BLaER1 (cell line): ENCODE data around the gene SHCBP1.
"Not testable (repeated sequence)": the region's sequence is repeated elsewhere in the genome, so short reads cannot be mapped to it uniquely, and the experiment has no call there.

Experiments used
- H3K27ac ChIP-seq: shearing (Covaris generic); formaldehyde crosslinking; 2 replicates; pipeline ENCODE4 v1.8.1; 2022
- H3K27me3 ChIP-seq: shearing (Covaris generic); formaldehyde crosslinking; 2 replicates; pipeline ENCODE4 v1.8.1; 2022
- H3K36me3 ChIP-seq: shearing (Covaris generic); formaldehyde crosslinking; 2 replicates; pipeline ENCODE4 v1.8.1; 2022
- H3K4me1 ChIP-seq: shearing (Covaris generic); formaldehyde crosslinking; 2 replicates; pipeline ENCODE4 v1.8.1; 2022
- H3K4me2 ChIP-seq: shearing (Covaris generic); formaldehyde crosslinking; 2 replicates; pipeline ENCODE4 v1.8.1; 2022
- H3K4me3 ChIP-seq: shearing (Covaris generic); formaldehyde crosslinking; 2 replicates; pipeline ENCODE4 v1.8.1; 2022
- H3K9ac ChIP-seq: shearing (Covaris generic); formaldehyde crosslinking; 2 replicates; pipeline ENCODE4 v1.8.1; 2022
- H3K9me3 ChIP-seq: shearing (Covaris generic); formaldehyde crosslinking; 2 replicates; pipeline ENCODE4 v1.8.1; 2022
- H4K20me1 ChIP-seq: shearing (Covaris generic); formaldehyde crosslinking; 2 replicates; pipeline ENCODE4 v1.8.1; 2022
- Cebpa-rat ChIP-seq: shearing (Covaris generic); IDR thresholded peaks from 2 replicates; pipeline ENCODE4 v1.8.1; 2022

SHCBP1 gene

GRCh38 chr16:46577988-46578579 lies 43.1 kb downstream of the SHCBP1 start:
- H4K20me1 ChIP-seq, result no peaks in the 10 kb centered on the region
- no peak overlapping the region for H3K27ac ChIP-seq
- H3K27me3 ChIP-seq, result no peaks in the 10 kb centered on the region
- no peak for TF ChIP-seq Cebpa-rat
- H3K36me3 ChIP-seq, result peaks cover 41% of the 10 kb centered on the region
- no peak overlapping the region for H3K4me2 ChIP-seq
- H3K9ac ChIP-seq, result no peak overlapping the region
- no peaks in the 10 kb centered on the region for H3K9me3 ChIP-seq
- H3K4me3 ChIP-seq, result no peak overlapping the region
- no peaks in the 10 kb centered on the region for H3K4me1 ChIP-seq

GRCh38 chr16:46573834-46574159 lies 47.4 kb downstream of the SHCBP1 start:
- Histone ChIP-seq H3K27me3 (no peaks in the 10 kb centered on the region), H4K20me1 (no peaks in the 10 kb centered on the region), H3K4me1 (no peaks in the 10 kb centered on the region), H3K27ac (no peak overlapping the region), H3K36me3 (peaks cover 14% of the 10 kb centered on the region), H3K4me2 (no peak overlapping the region), H3K9ac (no peak overlapping the region), H3K4me3 (no peak overlapping the region), H3K9me3 (peaks cover 16% of the 10 kb centered on the region; the same call in 1 of the 2 replicates)
- TF ChIP-seq Cebpa-rat, result no peak

DNA sequence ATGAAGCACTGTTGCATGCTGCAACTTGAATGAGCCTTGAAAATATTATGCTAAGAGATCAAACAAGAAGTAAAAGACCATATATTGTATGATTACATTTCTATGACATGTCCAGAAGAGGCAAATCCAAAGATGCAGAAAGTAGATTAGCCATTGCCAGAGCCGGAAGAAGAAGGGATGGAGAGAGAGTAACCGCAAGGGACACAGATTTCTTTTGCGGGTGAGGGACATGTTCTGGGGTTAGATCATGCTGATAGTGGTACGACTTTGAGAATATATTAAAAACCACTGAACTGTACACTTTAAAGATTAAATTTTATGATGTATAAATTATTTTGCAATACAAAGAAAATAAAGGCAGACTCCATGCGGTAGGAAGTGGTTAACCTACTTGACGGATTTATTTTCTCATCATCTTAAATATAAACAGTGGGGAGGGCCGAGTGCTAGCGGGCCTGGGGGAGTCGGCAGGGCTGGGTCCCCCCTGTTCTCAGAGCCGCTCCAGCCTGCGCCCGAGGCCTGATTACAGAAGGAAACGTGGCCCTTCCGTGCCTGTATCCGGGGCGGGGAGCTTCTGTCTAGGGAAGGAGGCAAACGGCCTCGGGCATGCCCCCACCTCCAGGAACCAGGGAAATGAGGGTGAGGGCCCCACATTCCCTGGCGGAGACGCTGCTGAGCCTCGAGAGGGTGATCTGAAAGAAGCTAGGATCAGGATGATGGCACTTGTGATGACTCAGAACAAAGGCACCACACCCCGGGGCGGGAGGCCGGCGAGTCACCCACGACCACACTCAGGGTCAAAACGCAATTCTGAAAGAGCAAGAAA lies 48.0 kb downstream of the SHCBP1 start:
- Histone ChIP-seq H4K20me1 (no peaks in the 10 kb centered on the region), H3K4me1 (no peaks in the 10 kb centered on the region), H3K4me3 (no peak overlapping the region), H3K9me3 (peaks cover 16% of the 10 kb centered on the region; the same call in 1 of the 2 replicates), H3K9ac (no peak overlapping the region), H3K4me2 (no peak overlapping the region), H3K36me3 (peaks cover 14% of the 10 kb centered on the region), H3K27ac (no peak overlapping the region), H3K27me3 (no peaks in the 10 kb centered on the region)
- TF ChIP-seq Cebpa-rat, result no peak

DNA sequence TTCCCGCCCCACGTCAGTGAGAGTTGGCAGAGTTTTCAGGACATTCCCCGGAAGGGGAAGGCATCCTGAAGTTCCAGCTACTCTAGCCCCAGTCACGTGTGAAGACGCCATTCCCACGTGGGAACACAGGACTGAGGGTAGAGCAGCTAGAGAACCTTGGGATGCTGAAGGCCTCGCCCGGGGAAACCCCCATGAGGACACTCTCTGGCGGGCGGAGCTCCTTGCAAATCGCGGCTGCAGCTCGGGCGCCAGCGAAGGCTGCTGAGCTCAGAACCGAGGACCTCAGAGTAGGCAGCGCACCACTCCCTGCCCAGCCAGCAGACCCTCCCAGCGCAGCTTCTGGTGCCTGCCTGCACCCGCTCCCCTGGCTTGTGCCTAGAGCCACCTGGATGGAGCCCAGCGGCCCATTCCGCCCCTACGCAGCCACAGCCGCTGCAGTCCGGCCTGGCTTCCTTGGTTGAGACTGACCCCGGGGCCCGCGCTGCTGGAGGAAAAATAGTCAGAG lies 51.9 kb downstream of the SHCBP1 start:
- no peaks in the 10 kb centered on the region for H3K4me1 ChIP-seq
- H4K20me1 ChIP-seq, result no peaks in the 10 kb centered on the region
- no peaks in the 10 kb centered on the region for H3K27me3 ChIP-seq
- no peak overlapping the region for H3K4me2 ChIP-seq
- no peak for TF ChIP-seq Cebpa-rat
- H3K27ac ChIP-seq, result no peak overlapping the region
- H3K9me3 ChIP-seq, result peaks cover 16% of the 10 kb centered on the region; the same call in 1 of the 2 replicates
- H3K9ac ChIP-seq, result no peak overlapping the region
- H3K4me3 ChIP-seq, result no peak overlapping the region
- no peaks in the 10 kb centered on the region for H3K36me3 ChIP-seq

- no peak overlapping the region for H3K4me2 ChIP-seq
- no peaks in the 10 kb centered on the region for H4K20me1 ChIP-seq
- H3K4me3 ChIP-seq, result no peak overlapping the region
- no peak overlapping the region for H3K9ac ChIP-seq
- H3K9me3 ChIP-seq, result peaks cover 16% of the 10 kb centered on the region; the same call in 1 of the 2 replicates
- TF ChIP-seq Cebpa-rat, result no peak
- no peak overlapping the region for H3K27ac ChIP-seq
- no peaks in the 10 kb centered on the region for H3K36me3 ChIP-seq
- H3K27me3 ChIP-seq, result no peaks in the 10 kb centered on the region
- no peaks in the 10 kb centered on the region for H3K4me1 ChIP-seq
Measured at GRCh38 chr16:46568472-46569230, 52.5 kb downstream of the SHCBP1 start.

GRCh38 chr16:46562979-46563378 lies 58.2 kb downstream of the SHCBP1 start:
- Histone ChIP-seq H3K36me3 (no peaks in the 10 kb centered on the region), H3K4me1 (no peaks in the 10 kb centered on the region), H3K27ac (no peak overlapping the region), H3K9ac (no peak overlapping the region), H3K9me3 (no peaks in the 10 kb centered on the region), H3K27me3 (no peaks in the 10 kb centered on the region), H3K4me3 (no peak overlapping the region), H3K4me2 (no peak overlapping the region), H4K20me1 (no peaks in the 10 kb centered on the region)
- no peak for TF ChIP-seq Cebpa-rat

- H3K9ac ChIP-seq, result no peak overlapping the region
- TF ChIP-seq Cebpa-rat, result no peak
- H3K4me3 ChIP-seq, result no peak overlapping the region
- peaks cover 5% of the 10 kb centered on the region; the same call in 1 of the 2 replicates for H3K9me3 ChIP-seq
- H3K4me1 ChIP-seq, result no peaks in the 10 kb centered on the region
- no peaks in the 10 kb centered on the region for H3K36me3 ChIP-seq
- no peak overlapping the region for H3K27ac ChIP-seq
- H3K4me2 ChIP-seq, result no peak overlapping the region
- no peaks in the 10 kb centered on the region for H4K20me1 ChIP-seq
- H3K27me3 ChIP-seq, result no peaks in the 10 kb centered on the region
Measured at GRCh38 chr16:46558018-46558417, 63.2 kb downstream of the SHCBP1 start.

GRCh38 chr16:46555951-46556350 lies 65.2 kb downstream of the SHCBP1 start:
- H3K9me3 ChIP-seq, result peaks cover 5% of the 10 kb centered on the region; the same call in 1 of the 2 replicates
- no peaks in the 10 kb centered on the region for H3K4me1 ChIP-seq
- TF ChIP-seq Cebpa-rat, result no peak
- H3K9ac ChIP-seq, result no peak overlapping the region
- no peak overlapping the region for H3K27ac ChIP-seq
- no peaks in the 10 kb centered on the region for H4K20me1 ChIP-seq
- no peak overlapping the region for H3K4me3 ChIP-seq
- H3K36me3 ChIP-seq, result no peaks in the 10 kb centered on the region
- no peak overlapping the region for H3K4me2 ChIP-seq
- no peaks in the 10 kb centered on the region for H3K27me3 ChIP-seq

DNA sequence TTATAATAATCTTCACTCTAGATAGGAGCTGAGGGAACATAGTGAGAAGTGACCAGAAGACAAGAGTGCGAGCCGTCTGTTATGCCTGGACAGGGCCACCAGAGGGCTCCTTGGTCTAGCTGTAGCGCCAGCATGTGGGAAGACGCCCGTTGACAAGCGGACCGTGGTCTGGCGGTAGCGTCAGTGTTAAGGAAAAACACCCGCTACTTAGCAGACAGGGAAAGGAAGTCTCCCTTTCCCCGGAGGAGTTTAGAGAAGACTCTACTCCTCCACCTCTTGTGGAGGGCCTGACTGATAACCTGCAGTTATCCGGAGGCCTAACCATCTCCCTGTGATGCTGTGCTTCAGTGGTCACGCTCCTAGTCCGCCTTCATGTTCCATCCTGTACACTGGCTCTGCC lies 66.7 kb downstream of the SHCBP1 start:
- not testable (repeated sequence) for H3K9me3 ChIP-seq, H3K27me3 ChIP-seq, H3K27ac ChIP-seq, H3K36me3 ChIP-seq, H3K4me3 ChIP-seq, H3K4me1 ChIP-seq, H4K20me1 ChIP-seq, H3K9ac ChIP-seq, H3K4me2 ChIP-seq

DNA sequence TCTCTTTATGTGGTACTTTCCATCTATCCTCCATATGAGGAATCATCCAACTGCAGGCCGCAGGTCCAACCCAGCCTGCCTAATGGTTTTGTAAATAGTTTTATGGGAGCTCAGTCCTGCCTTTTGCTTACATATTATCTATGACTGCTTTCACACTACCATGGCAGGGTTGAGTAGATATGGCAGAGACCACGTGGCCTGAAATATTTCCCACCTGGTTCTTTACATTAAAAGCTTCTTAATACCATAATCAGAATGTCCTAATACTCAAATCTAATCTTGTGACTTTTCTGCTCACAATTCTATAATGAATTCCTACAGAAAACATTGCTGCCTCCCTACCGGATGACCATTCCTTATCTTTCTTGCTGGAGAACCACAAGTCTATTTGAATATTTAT lies 71.7 kb downstream of the SHCBP1 start:
- Histone ChIP-seq H4K20me1 (no peaks in the 10 kb centered on the region), H3K27me3 (no peaks in the 10 kb centered on the region), H3K4me2 (no peak overlapping the region), H3K4me1 (no peaks in the 10 kb centered on the region), H3K36me3 (no peaks in the 10 kb centered on the region), H3K4me3 (no peak overlapping the region), H3K9ac (no peak overlapping the region), H3K27ac (no peak overlapping the region), H3K9me3 (peaks cover 2% of the 10 kb centered on the region; the same call in 1 of the 2 replicates)
- TF ChIP-seq Cebpa-rat, result no peak
